Measurements from ENCODE around the gene ETF1.
"Not testable (repeated sequence)": the region's sequence is repeated elsewhere in the genome, so short reads cannot be mapped to it uniquely, and the experiment has no call there.

ETF1 gene

GRCh38 chr5:138490648-138491283 lies 52.3 kb downstream of the ETF1 start:
- TF ChIP-seq, protein P1, sequence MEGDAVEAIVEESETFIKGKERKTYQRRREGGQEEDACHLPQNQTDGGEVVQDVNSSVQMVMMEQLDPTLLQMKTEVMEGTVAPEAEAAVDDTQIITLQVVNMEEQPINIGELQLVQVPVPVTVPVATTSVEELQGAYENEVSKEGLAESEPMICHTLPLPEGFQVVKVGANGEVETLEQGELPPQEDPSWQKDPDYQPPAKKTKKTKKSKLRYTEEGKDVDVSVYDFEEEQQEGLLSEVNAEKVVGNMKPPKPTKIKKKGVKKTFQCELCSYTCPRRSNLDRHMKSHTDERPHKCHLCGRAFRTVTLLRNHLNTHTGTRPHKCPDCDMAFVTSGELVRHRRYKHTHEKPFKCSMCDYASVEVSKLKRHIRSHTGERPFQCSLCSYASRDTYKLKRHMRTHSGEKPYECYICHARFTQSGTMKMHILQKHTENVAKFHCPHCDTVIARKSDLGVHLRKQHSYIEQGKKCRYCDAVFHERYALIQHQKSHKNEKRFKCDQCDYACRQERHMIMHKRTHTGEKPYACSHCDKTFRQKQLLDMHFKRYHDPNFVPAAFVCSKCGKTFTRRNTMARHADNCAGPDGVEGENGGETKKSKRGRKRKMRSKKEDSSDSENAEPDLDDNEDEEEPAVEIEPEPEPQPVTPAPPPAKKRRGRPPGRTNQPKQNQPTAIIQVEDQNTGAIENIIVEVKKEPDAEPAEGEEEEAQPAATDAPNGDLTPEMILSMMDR (IDR thresholded peaks at IDR 0.05): no peak
- Histone ChIP-seq H3K27ac (no peak overlapping the region), H3K4me3 (peak overlapping the region; percentile 81)
- DNase-seq (ENCODE audit: low spot score): no peak

DNA sequence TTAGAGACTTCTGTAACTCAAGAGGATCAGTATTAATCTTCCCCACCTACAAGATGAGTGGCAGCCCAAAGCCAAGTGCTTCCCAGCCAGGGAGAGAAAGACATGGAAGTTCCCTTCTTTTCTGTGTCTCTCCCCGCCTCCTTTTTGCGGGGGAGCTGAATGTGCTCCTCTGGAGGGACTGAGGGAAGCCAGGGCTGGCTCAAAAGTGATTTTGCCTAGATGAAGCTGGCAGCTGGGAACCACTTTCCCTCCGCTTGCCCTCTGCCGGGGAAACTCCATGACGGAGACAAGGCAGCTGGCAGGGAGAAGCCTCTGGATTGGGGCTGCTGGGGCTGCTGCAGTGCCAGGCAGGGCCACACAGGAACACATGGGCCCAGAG lies 53.4 kb downstream of the ETF1 start:
- TF ChIP-seq, protein P1 (IDR thresholded peaks at IDR 0.05): no peak
- no peak overlapping the region for H3K27ac ChIP-seq
- no peak overlapping the region for H3K4me3 ChIP-seq
- no peak for DNase-seq (ENCODE audit: low spot score)

GRCh38 chr5:138488481-138488945 lies 54.5 kb downstream of the ETF1 start:
- Histone ChIP-seq H3K4me3 (no peak overlapping the region), H3K27ac (no peak overlapping the region)
- DNase-seq (ENCODE audit: low spot score): no peak
- TF ChIP-seq, protein P1 (IDR thresholded peaks at IDR 0.05): no peak

GRCh38 chr5:138482638-138483037 lies 60.4 kb downstream of the ETF1 start:
- TF ChIP-seq, protein P1 (IDR thresholded peaks at IDR 0.05): no peak
- Histone ChIP-seq H3K4me3 (no peak overlapping the region), H3K27ac (no peak overlapping the region)
- DNase-seq (ENCODE audit: low spot score): no peak

GRCh38 chr5:138476918-138477317 lies 66.1 kb downstream of the ETF1 start:
- Histone ChIP-seq H3K27ac (no peak overlapping the region), H3K4me3 (no peak overlapping the region)
- TF ChIP-seq, protein P1 (IDR thresholded peaks at IDR 0.05): no peak
- DNase-seq (ENCODE audit: low spot score): no peak

DNA sequence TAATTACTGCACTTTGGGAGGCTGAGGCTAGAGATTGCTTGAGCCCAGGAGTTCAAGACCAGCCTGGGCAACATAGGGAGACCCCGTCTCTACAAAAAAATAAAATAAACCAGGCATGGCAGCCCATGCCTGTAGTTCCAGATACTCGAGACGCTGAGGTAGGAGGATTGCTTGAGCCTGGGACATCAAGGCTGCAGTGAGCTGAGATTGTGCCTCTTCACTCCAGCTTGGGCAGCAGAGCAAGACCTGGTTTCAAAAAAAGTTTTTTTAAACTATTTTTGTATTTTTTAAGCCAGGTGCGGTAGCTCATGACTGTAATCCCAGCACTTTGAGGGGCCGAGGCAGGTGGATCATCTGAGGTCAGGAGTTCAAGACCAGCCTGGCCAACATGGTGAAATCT lies 69.9 kb downstream of the ETF1 start:
- not testable (repeated sequence) for H3K4me3 ChIP-seq; H3K27ac ChIP-seq; DNase-seq (ENCODE audit: low spot score)

DNA sequence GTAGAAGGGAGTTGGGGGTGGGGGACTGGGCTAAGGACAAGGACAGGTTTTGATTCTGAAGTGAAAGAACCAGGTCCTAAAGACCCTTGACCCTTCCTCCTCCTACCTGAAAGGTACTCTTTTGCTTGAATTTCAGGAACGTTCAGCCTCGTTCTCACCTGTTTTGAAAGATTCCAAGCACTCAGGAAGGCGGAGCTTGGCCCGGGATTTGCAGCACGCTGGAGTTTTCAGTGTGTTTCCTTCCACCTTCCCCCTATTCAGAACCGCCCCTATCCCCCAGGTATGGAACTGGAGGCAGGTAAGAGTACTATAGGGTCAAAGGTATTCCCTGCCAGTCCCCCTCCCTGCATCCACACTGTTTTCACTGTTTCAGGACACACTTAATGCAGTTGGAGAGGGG lies 70.7 kb downstream of the ETF1 start:
- H3K4me3 ChIP-seq: no peak overlapping the region
- no peak for DNase-seq (ENCODE audit: low spot score)
- H3K27ac ChIP-seq: no peak overlapping the region
- TF ChIP-seq, protein P1 (IDR thresholded peaks at IDR 0.05): no peak

DNA sequence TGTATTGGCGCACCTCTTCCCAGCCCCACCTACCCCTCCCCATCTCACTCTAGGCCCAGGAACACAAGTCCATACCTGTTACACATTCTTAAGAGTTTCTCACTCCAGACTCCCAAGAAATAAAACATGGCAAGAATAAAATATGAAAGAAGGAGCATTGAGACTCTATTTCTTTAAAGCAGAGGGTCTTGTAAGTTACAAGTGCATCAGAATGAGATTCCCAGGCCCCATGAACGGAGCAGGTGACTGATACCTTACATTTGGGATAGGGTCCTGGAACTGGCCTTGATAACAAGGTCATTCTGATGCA lies 72.0 kb downstream of the ETF1 start:
- no peak overlapping the region for H3K4me3 ChIP-seq
- TF ChIP-seq, protein P1 (IDR thresholded peaks at IDR 0.05): no peak
- no peak for DNase-seq (ENCODE audit: low spot score)
- no peak overlapping the region for H3K27ac ChIP-seq
